Right lung (tissue), 5 donors: ENCODE results near the gene KLF16. TPM values are rescaled to one million over a fixed set of nuclear protein-coding genes. Genes with fewer than 3 reads are reported as not detected.
A peak's percentile ranks its signal among the peaks of the same experiment; 100 is the strongest.

ENCODE experiments used
- DNase-seq, 2 donors: peaks; one replicate each; pipeline ENCODE4 v3.0.0-alpha.2; 2013
- polyA plus RNA-seq, 5 donors: library from polyadenylated mRNA; unstranded; fragments of 120-200 nt; gene quantifications; one replicate each; pipeline versions ENCODE4 v1.2.1 to v1.2.3, GENCODE V29; 2013; ENCODE audit warnings: inconsistent platforms in 1 of 5, low replicate concordance in 1 of 5; ENCODE audit not compliant: insufficient read length in 5 of 5, insufficient read depth in 1 of 5

KLF16 gene
- polyA plus RNA-seq, 5 donors: 3.3 to 12.8 (median 6.0) TPM

DNA sequence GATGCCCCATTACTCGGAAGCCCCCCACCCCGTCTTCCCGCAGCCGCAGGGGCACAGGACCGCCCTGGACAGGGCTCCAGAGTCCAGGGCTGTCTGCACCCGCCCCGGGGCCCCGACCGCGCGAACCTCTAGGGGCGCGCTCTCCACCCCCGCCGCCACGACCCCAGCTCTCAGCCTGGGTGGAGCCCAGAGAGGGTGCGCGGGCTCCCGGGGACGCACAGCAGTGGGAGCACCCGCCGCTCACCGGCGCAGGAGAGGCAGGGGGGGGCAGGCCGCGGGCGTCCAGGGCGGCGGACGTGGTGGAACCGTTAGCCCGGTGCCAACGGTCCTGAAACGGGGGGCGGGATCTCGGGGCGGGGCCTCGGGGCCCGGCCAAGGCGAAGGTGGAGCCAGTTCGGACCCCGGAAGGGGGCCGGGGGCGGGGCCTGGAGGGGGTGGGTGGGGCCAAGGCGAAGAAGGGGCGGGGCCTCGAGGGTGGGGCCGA lies 51.4 kb downstream of the KLF16 start, which contains the start of gene ATP8B3:
Gene ATP8B3, minus strand, starts transcription at position 335 of the 484 bp plus-strand sequence. CDS start 540 bp downstream, outside the sequence.
- peak in 1 of 2 donors; percentile 24 for DNase-seq

DNA sequence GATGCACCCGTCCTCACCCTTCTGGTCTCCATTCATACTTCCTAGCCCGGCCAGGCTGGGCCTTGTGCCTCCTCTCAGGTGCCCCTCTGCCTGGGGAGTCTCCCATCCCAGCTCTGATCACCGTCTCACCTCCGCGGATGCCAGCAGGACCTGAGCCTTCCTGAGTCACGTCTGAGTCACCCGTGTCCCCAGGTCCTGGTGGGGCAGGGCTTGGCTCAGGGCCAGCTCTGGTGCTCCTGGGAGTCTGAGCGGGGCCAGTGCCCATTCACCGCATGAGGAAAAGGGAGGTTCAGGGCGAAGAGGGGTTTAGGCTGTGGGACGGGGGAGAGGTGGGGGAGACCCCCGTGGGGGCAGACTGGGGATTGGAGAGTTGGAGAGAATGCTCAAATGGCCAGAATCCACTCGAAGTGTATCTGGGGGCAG lies 51.9 kb downstream of the KLF16 start:
- no peak for DNase-seq

- no peak for DNase-seq
These were observed 52.8 kb downstream of the KLF16 start for GRCh38 chr19:1810439-1811160.

DNA sequence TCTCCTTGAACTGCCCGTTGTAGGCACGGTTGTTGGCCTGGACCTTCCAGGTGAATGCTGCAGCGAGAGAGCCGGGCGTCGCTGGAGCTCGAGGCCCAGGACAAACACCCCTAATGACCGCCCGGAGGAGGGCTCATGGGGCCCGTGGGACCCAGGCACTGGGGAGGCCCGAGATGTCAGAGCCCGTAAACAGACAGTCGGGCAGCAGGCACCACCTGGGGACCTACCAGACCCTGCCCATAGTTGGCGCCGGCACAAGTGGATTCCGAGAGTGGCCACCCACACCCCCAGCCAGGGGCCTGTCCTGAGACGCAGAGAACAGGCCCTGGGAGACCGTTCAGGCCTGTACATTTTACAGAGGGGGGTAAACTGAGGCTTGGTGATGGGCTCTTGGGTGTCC lies 53.7 kb downstream of the KLF16 start:
- no peak for DNase-seq

GRCh38 chr19:1808395-1808731 lies 55.0 kb downstream of the KLF16 start:
- DNase-seq: no peak

GRCh38 chr19:1807695-1808394 lies 55.5 kb downstream of the KLF16 start:
- DNase-seq: no peak

- DNase-seq: no peak
These were observed 56.2 kb downstream of the KLF16 start for GRCh38 chr19:1807030-1807694.

GRCh38 chr19:1806184-1807029 lies 57.0 kb downstream of the KLF16 start:
- DNase-seq: no peak

DNA sequence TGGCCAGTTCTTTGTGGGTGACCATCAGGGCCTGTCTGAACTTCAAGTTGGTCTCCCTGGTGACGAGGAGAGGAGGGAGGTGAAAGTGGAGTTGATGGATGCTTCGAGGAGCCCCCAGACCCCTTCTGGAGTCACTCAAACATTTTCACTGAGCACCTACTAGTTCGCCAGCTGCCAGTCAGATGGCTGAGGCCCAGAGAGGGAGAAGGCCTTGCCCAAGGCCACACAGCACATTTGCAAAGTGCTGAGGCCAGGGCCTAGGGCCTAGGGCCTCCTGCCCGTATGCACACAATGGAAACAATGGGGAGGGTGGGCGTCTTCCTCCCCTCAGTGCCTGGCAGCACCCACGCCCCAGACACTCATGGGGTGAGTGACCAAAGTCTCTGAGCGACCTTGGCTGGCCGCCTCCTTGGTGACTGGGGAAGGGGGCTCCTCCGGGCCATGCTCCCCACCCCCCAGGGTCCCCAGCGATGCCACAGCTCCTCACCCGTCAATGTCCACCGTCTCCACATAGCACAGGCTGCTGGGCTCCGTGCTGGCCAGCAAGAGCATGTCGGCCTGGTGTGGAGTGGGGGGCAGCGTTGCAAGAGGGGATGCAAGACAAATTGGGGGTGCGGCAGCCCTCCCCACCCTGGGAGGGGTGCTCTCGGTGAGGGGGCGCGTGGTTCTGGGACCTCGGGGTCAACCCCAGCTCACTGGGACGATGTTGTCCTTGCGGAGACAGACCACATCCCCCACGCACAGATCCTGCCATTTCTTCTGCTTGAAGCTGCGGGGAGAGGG lies 57.8 kb downstream of the KLF16 start:
- DNase-seq: no peak

DNA sequence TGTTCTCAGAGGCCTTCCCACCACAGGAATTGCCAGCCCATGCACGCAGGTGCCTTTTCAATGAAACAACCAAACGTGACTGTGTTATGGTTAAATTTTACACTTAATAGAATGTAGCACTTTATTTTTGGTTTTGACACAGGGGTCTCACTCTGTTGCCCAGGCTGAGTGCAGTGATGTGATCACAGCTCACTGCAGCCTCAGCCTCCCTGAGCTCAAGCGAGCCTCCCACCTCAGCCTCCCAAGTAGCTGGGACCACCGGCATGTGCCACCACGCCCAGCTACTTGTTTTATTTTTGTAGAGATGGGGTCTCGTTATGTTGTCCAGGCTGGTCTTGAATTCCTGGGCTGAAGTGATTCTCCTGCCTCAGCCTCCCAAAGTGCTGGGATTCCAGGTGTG lies 58.5 kb downstream of the KLF16 start:
- DNase-seq: no peak

Other genes with a start within 250 kb of the KLF16 start
- 100 to 1,000 TPM; 101 to 158 (median 127) TPM for gene TCF3, start 211.0 kb downstream of the KLF16 start, polyA plus RNA-seq
- gene ONECUT3, start 110.1 kb downstream of the KLF16 start, polyA plus RNA-seq: under 1 TPM; 0.04 to 0.09 (median 0.06) TPM
- 1 to 10 TPM in 2 of 5 donors, under 1 TPM in 3; 0.63 to 1.6 (median 0.99) TPM for gene ATP8B3, start 51.3 kb downstream of the KLF16 start, polyA plus RNA-seq
- 10 to 100 TPM; 14.3 to 29.4 (median 21.7) TPM for gene REXO1, start 15.1 kb downstream of the KLF16 start, polyA plus RNA-seq
- 10 to 100 TPM; 34.9 to 90.0 (median 45.8) TPM for gene ABHD17A, start 21.9 kb upstream of the KLF16 start, polyA plus RNA-seq
- gene ADAT3, start 41.8 kb upstream of the KLF16 start, polyA plus RNA-seq: 1 to 10 TPM in 4 of 5 donors, under 1 TPM in 1; 0.98 to 4.5 (median 1.9) TPM
- 10 to 100 TPM; 41.9 to 92.4 (median 63.9) TPM for gene SCAMP4, start 41.8 kb upstream of the KLF16 start, polyA plus RNA-seq
- gene CSNK1G2, start 77.6 kb upstream of the KLF16 start, polyA plus RNA-seq: 10 to 100 TPM; 32.0 to 70.0 (median 40.7) TPM
- gene BTBD2, start 152.1 kb upstream of the KLF16 start, polyA plus RNA-seq: 100 to 1,000 TPM in 2 of 5 donors, 10 to 100 TPM in 3; 70.5 to 131 (median 97.0) TPM
- gene MKNK2, start 187.7 kb upstream of the KLF16 start, polyA plus RNA-seq: 100 to 1,000 TPM in 1 of 5 donors, 10 to 100 TPM in 4; 51.7 to 124 (median 77.8) TPM
- 10 to 100 TPM; 17.5 to 31.4 (median 24.1) TPM for gene MOB3A, start 232.7 kb upstream of the KLF16 start, polyA plus RNA-seq
- 1 to 10 TPM; 5.5 to 7.2 (median 6.2) TPM for gene IZUMO4, start 233.3 kb upstream of the KLF16 start, polyA plus RNA-seq